K562 (cell line): ENCODE results near the gene NUP98. TPM values are rescaled to one million over a fixed set of nuclear protein-coding genes. Genes with fewer than 3 reads are reported as not detected.

Source experiments
- ATF4 ChIP-seq: fragments of 450-650 bp; formaldehyde crosslinking; IDR thresholded peaks from 2 replicates; pipeline ENCODE4 v1.4.0; 2022; ENCODE audit warnings: mild to moderate bottlenecking, moderate library complexity
- BRCA1 ChIP-seq, 2 experiments: fragments of 450-650 bp in 1 of 2; sonication (generic) in 1 of 2; formaldehyde crosslinking in 1 of 2; IDR thresholded peaks; 2 replicates each; pipeline versions ENCODE4 v1.5.0 to v1.6.1; 2017 to 2020; ENCODE audit warnings: mild to moderate bottlenecking in 1 of 2, missing genetic modification reagents in 1 of 2
- CBX5 ChIP-seq: IDR thresholded peaks from 2 replicates; pipeline ENCODE4 v1.6.1; 2014; ENCODE audit warnings: low read depth, borderline replicate concordance
- EZH2 ChIP-seq: IDR thresholded peaks from 2 replicates; pipeline ENCODE4 v1.6.1; 2012; ENCODE audit warnings: low read depth, mild to moderate bottlenecking, inconsistent platforms, low read length, borderline replicate concordance
- FUS ChIP-seq: fragments of 200-400 bp; formaldehyde crosslinking; optimal IDR thresholded peaks from 2 replicates; pipeline ENCODE3; 2017; ENCODE audit warnings: low read depth, low read length
- HDAC1 ChIP-seq, 2 experiments: fragments of 450-650 bp; IDR thresholded peaks; 2 replicates each; pipeline ENCODE4 v1.6.1; 2016 to 2017; ENCODE audit warnings: inconsistent platforms in 1 of 2, mild to moderate bottlenecking in 1 of 2, moderate library complexity in 1 of 2
- HIVEP1 ChIP-seq: fragments of 250-450 bp; sonication (Bioruptor Pico); IDR thresholded peaks from 2 replicates; pipeline ENCODE4 v1.4.0; 2020; ENCODE audit warnings: mild to moderate bottlenecking
- HLTF ChIP-seq: fragments of 450-650 bp; IDR thresholded peaks from 2 replicates; pipeline ENCODE4 v1.6.1; 2016
- HMG20A ChIP-seq: fragments of 450-650 bp; formaldehyde crosslinking; conservative IDR thresholded peaks from 2 replicates; pipeline ENCODE4 v1.4.0; 2020; ENCODE audit warnings: mild to moderate bottlenecking, mixed read lengths
- HMGN3 ChIP-seq: IDR thresholded peaks from 2 replicates; pipeline ENCODE4 v1.6.1; 2011; ENCODE audit warnings: borderline replicate concordance, low read depth, mild to moderate bottlenecking, mixed read lengths, low read length; ENCODE audit not compliant: insufficient read length; ENCODE audit errors: extremely low read depth
- MAX ChIP-seq: sonication (generic); formaldehyde crosslinking; IDR thresholded peaks from 2 replicates; pipeline ENCODE4 v1.9.0; 2022; ENCODE audit warnings: mild to moderate bottlenecking, missing genetic modification reagents
- MCM2 ChIP-seq: fragments of 450-650 bp; IDR thresholded peaks from 2 replicates; pipeline ENCODE4 v1.6.1; 2017; ENCODE audit warnings: low read depth, mild to moderate bottlenecking
- MCM3 ChIP-seq: fragments of 450-650 bp; IDR thresholded peaks from 2 replicates; pipeline ENCODE4 v1.6.1; 2016
- MCM7 ChIP-seq, 2 experiments: fragments of 450-650 bp; IDR thresholded peaks; 2 replicates each; pipeline ENCODE4 v1.6.1; 2016 to 2018
- MXD1 ChIP-seq: fragments of 250-450 bp; sonication (Bioruptor Pico); IDR thresholded peaks from 2 replicates; pipeline ENCODE4 v1.8.0; 2021; ENCODE audit warnings: borderline replicate concordance, mild to moderate bottlenecking, moderate library complexity; ENCODE audit not compliant: poor library complexity, severe bottlenecking
- PHF8 ChIP-seq: fragments of 200-600 bp; sonication (generic); IDR thresholded peaks from 2 replicates; pipeline ENCODE4 v1.6.1; 2012; ENCODE audit warnings: mixed run types, mild to moderate bottlenecking, inconsistent platforms, low read length, moderate library complexity, borderline replicate concordance
- PRPF4 ChIP-seq: fragments of 200-400 bp; formaldehyde crosslinking; IDR thresholded peaks from one replicate; pipeline ENCODE4 v1.6.1; 2017; ENCODE audit warnings: low read length, low read depth, mild to moderate bottlenecking; ENCODE audit not compliant: insufficient read depth, poor library complexity, severe bottlenecking
- RBM17 ChIP-seq: fragments of 200-400 bp; formaldehyde crosslinking; IDR thresholded peaks from 2 replicates; pipeline ENCODE4 v1.6.1; 2017; ENCODE audit warnings: low read depth, mild to moderate bottlenecking, low read length, borderline replicate concordance
- SAP30 ChIP-seq: fragments of 200-600 bp; sonication (generic); IDR thresholded peaks from 2 replicates; pipeline ENCODE4 v1.6.1; 2012; ENCODE audit warnings: borderline replicate concordance, low read depth, mild to moderate bottlenecking, moderate library complexity, low read length, control low read depth, inconsistent platforms; ENCODE audit not compliant: insufficient read depth, poor library complexity, severe bottlenecking
- SMARCC2 ChIP-seq: fragments of 450-650 bp; IDR thresholded peaks from 2 replicates; pipeline ENCODE4 v1.6.1; 2017; ENCODE audit warnings: antibody characterized with exemption, moderate library complexity, mild to moderate bottlenecking, low read depth
- SUPT5H ChIP-seq: fragments of 450-650 bp; IDR thresholded peaks from 2 replicates; pipeline ENCODE4 v1.6.1; 2016
- TAL1 ChIP-seq: fragments of 450-650 bp; IDR thresholded peaks from 2 replicates; pipeline ENCODE4 v1.6.1; 2016; ENCODE audit warnings: mild to moderate bottlenecking
- ZBTB1 ChIP-seq: sonication (generic); formaldehyde crosslinking; IDR thresholded peaks from 2 replicates; pipeline ENCODE4 v1.8.1; 2023; ENCODE audit warnings: missing genetic modification reagents, low read depth, mild to moderate bottlenecking, borderline replicate concordance
- ZBTB8A ChIP-seq: fragments of 450-650 bp; IDR thresholded peaks from 2 replicates; pipeline ENCODE4 v1.6.1; 2018; ENCODE audit warnings: mild to moderate bottlenecking, moderate library complexity; ENCODE audit not compliant: partially characterized antibody
- ZNF165 ChIP-seq: fragments of 250-450 bp; sonication (Bioruptor Pico); IDR thresholded peaks from 2 replicates; pipeline ENCODE4 v1.4.0; 2020; ENCODE audit warnings: borderline replicate concordance
- ZNF347 ChIP-seq: fragments of 450-650 bp; formaldehyde crosslinking; IDR thresholded peaks from 2 replicates; pipeline ENCODE4 v1.4.0; 2020; ENCODE audit warnings: low read depth, mild to moderate bottlenecking, moderate library complexity
- ZNF444 ChIP-seq: fragments of 250-450 bp; sonication (Bioruptor Pico); IDR thresholded peaks from 2 replicates; pipeline ENCODE4 v1.4.0; 2020; ENCODE audit warnings: mild to moderate bottlenecking, moderate library complexity
- ZNF57 ChIP-seq: fragments of 450-650 bp; formaldehyde crosslinking; IDR thresholded peaks from 2 replicates; pipeline ENCODE4 v1.4.0; 2020; ENCODE audit warnings: mild to moderate bottlenecking, moderate library complexity
- polyA plus RNA-seq, 8 experiments: library from polyadenylated mRNA; depleted of rRNA in 4 of 8; stranded (reverse) in 5 of 8; unstranded in 3 of 8; fragments of >200 nt; fragmentation: Nextera tagmentation in 2 of 8; fragmentation: Illumina TruSeq in 1 of 8; extraction: Ambion mirVana in 2 of 8; extraction: Trizol in 1 of 8; gene quantifications; 2 replicates each; pipeline versions ENCODE4 v1.2.1 to v1.2.3, GENCODE V29; 2011 to 2014; ENCODE audit warnings: inconsistent platforms in 1 of 8, missing spikeins in 1 of 8
- total RNA-seq, 7 experiments: library from RNA; depleted of rRNA in 6 of 7; stranded (reverse); fragments of >200 nt in 6 of 7; fragmentation: Illumina TruSeq in 2 of 7; extraction: Trizol in 2 of 7; gene quantifications; 2 replicates each; pipeline versions ENCODE4 v1.2.1 to v1.2.3, GENCODE V29; 2011 to 2021; ENCODE audit warnings: low replicate concordance in 1 of 7

NUP98 gene
- total and polyA plus RNA-seq, 9 of the 15 experiments (the other 6 are each of a cell fraction or from before 2014, with no cell fraction given): 45.1 to 196 (median 130) TPM

- TF ChIP-seq ZNF444 (CRISPR knock-in tag) (no peak), ZNF347 (CRISPR knock-in tag) (no peak), SUPT5H (peak; percentile 54; the same call in 1 of the 2 replicates), MXD1 (CRISPR knock-in tag) (no peak), ZBTB1 (CRISPR knock-in tag) (no peak), MAX (CRISPR knock-in tag) (peak; percentile 86), FUS (no peak), HLTF (peak; percentile 35; the same call in 1 of the 2 replicates), MCM7 (IDR thresholded peaks at IDR 0.05) (no peak), PRPF4 (no peak), SAP30 (no peak), PHF8 (peak; percentile 16; the same call in 1 of the 2 replicates), MCM3 (no peak), HMGN3 (no peak), ZNF165 (CRISPR knock-in tag) (no peak), ZBTB8A (no peak), TAL1 (no peak), HMG20A (CRISPR knock-in tag) (no peak), ZNF57 (no peak), MCM2 (no peak), HDAC1 (IDR thresholded peaks at IDR 0.05) (peak in 1 of 2 experiments; percentile 77; a peak in 2 of 4 replicates), CBX5 (0 out of 2 replicates have a peak, but pooled peaks have one; percentile 70), BRCA1 (IDR thresholded peaks at IDR 0.05) (no peak), BRCA1 (CRISPR knock-in tag; IDR thresholded peaks at IDR 0.05) (no peak), HIVEP1 (CRISPR knock-in tag) (no peak), SMARCC2 (no peak), RBM17 (no peak), EZH2 (no peak), ATF4 (CRISPR knock-in tag) (no peak; the same call in 1 of the 2 replicates)
Observed at GRCh38 chr11:3841426-3842350, 44.3 kb upstream of the NUP98 start (continued).
